OCI-LY3 (cell line): ENCODE data around the gene CARD11.

ENCODE experiments used
- CTCF ChIP-seq: fragments of 200-600, 300-600 bp; sonication (generic); IDR thresholded peaks from 2 replicates; pipeline ENCODE4 v1.5.1; 2014; ENCODE audit warnings: antibody characterized with exemption, low read length, low read depth
- EZH2phosphoT487 ChIP-seq: fragments of 200-600 bp; shearing (Covaris generic); IDR thresholded peaks from 2 replicates; pipeline ENCODE4 v1.6.1; 2018; ENCODE audit warnings: antibody characterized with exemption, mixed run types, low read depth

GRCh38 chr7:3032256-3032655, 11.4 kb downstream of the CARD11 start:
- no peak for TF ChIP-seq CTCF
- TF ChIP-seq EZH2phosphoT487 = no peak
